ENCODE results near the gene AMOTL1.

- TF ChIP-seq GATA2 (IDR thresholded peaks at IDR 0.05; ENCODE audit: low read depth, low read length) (no peak), GATA3 (IDR thresholded peaks at IDR 0.05; ENCODE audit: low read depth, low read length) (no peak)
Observed at GRCh38 chr11:94801866-94802460, 33.8 kb downstream of the AMOTL1 start.

All from SH-SY5Y (cell line).